GM10248 (cell line): ENCODE data around the gene HPSE2.

Experiments
- CTCF ChIA-PET: fragments of 300-600 bp; sonication (Branson Sonifier 250); formaldehyde crosslinking; extraction: SDS; loops from one replicate; lab custom pipeline; 2021; ENCODE audit warnings: antibody characterized with exemption; lab: Yijun Ruan, JAX
- POLR2A ChIA-PET: fragments of 350-650 bp; sonication (Branson Sonifier 250); formaldehyde crosslinking; extraction: SDS; loops from one replicate; lab custom pipeline; 2020; ENCODE audit warnings: antibody characterized with exemption; lab: Yijun Ruan, JAX
- DNase-seq: peaks from one replicate; pipeline ENCODE4 v3.0.0; 2012; ENCODE audit errors: extremely low spot score
- CTCF ChIP-seq: IDR thresholded peaks from 2 replicates; pipeline ENCODE4 v1.5.1; 2012; ENCODE audit warnings: mild to moderate bottlenecking, low read depth; ENCODE audit errors: extremely low read depth, missing control alignments, control extremely low read depth

The HPSE2 gene

GRCh38 chr10:98878418-98878817 lies 357.2 kb downstream of the HPSE2 start:
- ChIA-PET POLR2A (no interaction called here), CTCF (interaction anchor here (1.0 to 1.2 kb wide), 2 partner anchors 14 to 32 kb away, joined by 3 read pairs; no protein-coding TSS in a partner anchor)
- no peak for TF ChIP-seq CTCF
- no peak for DNase-seq

GRCh38 chr10:98861962-98862361 lies 373.7 kb downstream of the HPSE2 start:
- DNase-seq, result no peak
- ChIA-PET POLR2A (no interaction called here), CTCF (interaction anchor here (0.8 kb wide), 1 partner anchor 50 kb away, joined by 3 read pairs; no protein-coding TSS in a partner anchor)
- TF ChIP-seq CTCF, result no peak

DNA sequence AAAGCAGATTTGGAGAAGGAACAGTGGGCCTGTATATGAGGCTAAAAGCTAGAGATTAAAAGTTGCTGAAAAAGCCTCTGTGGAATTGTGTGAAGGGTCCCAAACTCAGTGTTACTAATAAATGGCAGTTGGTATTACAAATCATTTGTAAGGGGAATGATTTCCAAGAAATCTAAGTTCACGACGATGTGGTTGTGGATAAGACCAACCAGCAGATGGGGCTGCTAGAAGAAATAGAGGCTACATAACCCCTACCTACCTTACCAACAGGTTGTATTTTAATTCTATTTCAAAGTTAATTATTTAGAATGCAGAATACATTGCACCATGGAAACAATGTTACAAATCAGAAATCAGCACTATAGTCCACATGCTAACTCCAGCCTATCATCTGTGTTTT lies 377.1 kb downstream of the HPSE2 start:
- POLR2A ChIA-PET, result no interaction called here

DNA sequence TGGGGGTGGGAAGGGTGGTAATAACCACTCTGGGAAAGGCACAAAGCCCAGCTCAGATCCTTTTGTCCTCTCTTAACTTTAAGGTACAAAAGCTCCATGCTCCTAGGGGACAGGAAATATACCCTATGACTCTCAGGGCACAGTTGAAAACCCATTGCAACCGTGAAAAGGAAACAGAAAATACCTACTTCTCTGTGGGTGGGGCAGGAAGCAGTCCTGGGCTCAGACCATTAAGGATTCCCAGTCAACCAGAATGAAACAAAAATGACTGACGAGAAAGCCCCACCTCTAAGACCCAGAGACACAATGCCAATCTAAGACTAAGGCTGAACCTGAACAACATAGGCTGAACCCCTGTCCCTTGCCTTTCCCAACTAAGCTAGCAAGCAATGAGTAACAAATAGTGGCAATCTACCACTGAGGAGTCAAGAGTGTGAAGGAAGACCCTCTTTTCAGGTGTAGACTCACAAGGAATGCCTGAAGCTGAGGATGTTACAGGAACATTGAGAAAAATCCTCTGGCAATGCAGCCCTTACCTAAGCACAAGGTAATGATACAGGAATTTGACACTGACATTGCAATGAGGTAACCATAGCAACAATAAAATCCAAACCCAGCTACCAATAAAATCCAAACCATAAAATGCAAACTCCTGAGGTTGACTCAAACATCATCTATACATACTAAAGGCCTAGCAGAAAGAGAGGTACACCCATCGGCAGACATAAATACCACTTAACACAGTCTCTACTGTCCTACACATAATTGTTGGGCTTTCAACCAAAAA lies 380.1 kb downstream of the HPSE2 start:
- TF ChIP-seq CTCF, result no peak
- ChIA-PET CTCF (interaction anchor here (0.9 to 1.9 kb wide), 5 partner anchors 9 to 24 kb away, joined by 3 to 6 read pairs (median 5); no protein-coding TSS in a partner anchor), POLR2A (no interaction called here)
- no peak for DNase-seq

More for the DNA sequence above, 377.1 kb downstream of the HPSE2 start:
- CTCF ChIA-PET, result interaction anchor here (1.0 kb wide), 1 partner anchor 16 kb away, joined by 4 read pairs; no protein-coding TSS in a partner anchor
- TF ChIP-seq CTCF, result no peak
- DNase-seq, result no peak

GRCh38 chr10:98852686-98853085 lies 383.0 kb downstream of the HPSE2 start:
- ChIA-PET POLR2A (interaction anchor here (0.6 kb wide), 1 partner anchor 428 kb away, joined by 3 read pairs; no protein-coding TSS in a partner anchor), CTCF (interaction anchor here (0.9 to 1.6 kb wide), 2 partner anchors 11 to 21 kb away, joined by 3 to 5 read pairs; no protein-coding TSS in a partner anchor)
- no peak for TF ChIP-seq CTCF
- no peak for DNase-seq

DNA sequence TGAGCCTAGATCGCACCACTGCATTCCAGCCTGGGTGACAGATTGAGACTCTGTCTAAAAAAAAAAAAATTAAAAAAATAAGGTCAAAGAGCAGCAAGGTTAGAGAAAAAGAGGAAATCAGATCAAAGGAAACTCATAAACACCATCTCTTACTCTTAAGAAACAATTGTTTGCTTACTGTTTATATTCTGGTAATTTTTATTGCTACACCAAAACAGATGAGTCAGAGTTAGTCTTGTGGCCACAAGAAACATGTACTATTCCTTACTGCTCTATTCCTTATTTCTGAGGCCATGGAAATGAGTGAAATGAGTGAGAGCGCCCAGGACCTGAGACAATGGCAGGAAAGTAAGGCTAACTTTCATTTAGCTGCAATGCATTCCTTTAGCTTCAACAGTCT lies 387.3 kb downstream of the HPSE2 start:
- no peak for DNase-seq
- no peak for TF ChIP-seq CTCF
- ChIA-PET CTCF (no interaction called here), POLR2A (no interaction called here)
